DND-41 (cell line): ENCODE data around the gene SFXN5.

Experiments used
- ATAC-seq: fragments of 200-7000 bp; cut with Tn5 transposase; 3 replicates; pipeline ENCODE4 v1.9.1; 2021; ENCODE audit warnings: low read depth; ENCODE audit not compliant: insufficient read depth
- DNase-seq: peaks from one replicate; pipeline ENCODE4 v3.0.0-alpha.2; 2020
- H2AFZ ChIP-seq: 2 replicates; pipeline ENCODE4 v1.6.0; 2012; ENCODE audit warnings: low read depth, low read length
- H3K27ac ChIP-seq: 2 replicates; pipeline ENCODE4 v1.5.1; 2012; ENCODE audit warnings: low read length, inconsistent platforms
- H3K27me3 ChIP-seq: fragments of 200-600 bp; sonication (generic); 2 replicates; pipeline ENCODE4 v1.6.0; 2012; ENCODE audit warnings: low read length, mild to moderate bottlenecking, inconsistent platforms; ENCODE audit not compliant: insufficient read depth, poor library complexity
- H3K36me3 ChIP-seq: 2 replicates; pipeline ENCODE4 v1.5.1; 2012; ENCODE audit warnings: low read length, inconsistent platforms; ENCODE audit not compliant: insufficient read depth
- H3K4me1 ChIP-seq: 2 replicates; pipeline ENCODE4 v1.5.1; 2012; ENCODE audit warnings: mild to moderate bottlenecking, low read length; ENCODE audit not compliant: insufficient read depth
- H3K4me2 ChIP-seq: 2 replicates; pipeline ENCODE4 v1.6.0; 2012; ENCODE audit warnings: mild to moderate bottlenecking, moderate library complexity, low read length, inconsistent platforms; ENCODE audit not compliant: insufficient read depth
- H3K4me3 ChIP-seq, 2 experiments: fragments of 200-600 bp in 1 of 2; shearing (Covaris generic) in 1 of 2; 2 replicates each; pipeline ENCODE4 v1.5.1; 2012 to 2016; ENCODE audit warnings: inconsistent platforms in 2 of 2, low read length in 2 of 2, mild to moderate bottlenecking in 2 of 2, low read depth in 1 of 2, moderate library complexity in 1 of 2
- H3K79me2 ChIP-seq: 2 replicates; pipeline ENCODE4 v1.6.0; 2012; ENCODE audit warnings: low read length, inconsistent platforms; ENCODE audit not compliant: insufficient read depth
- H3K9ac ChIP-seq: 2 replicates; pipeline ENCODE4 v1.6.0; 2012; ENCODE audit warnings: low read depth, mild to moderate bottlenecking, inconsistent platforms, low read length, moderate library complexity
- H3K9me3 ChIP-seq: 2 replicates; pipeline ENCODE4 v1.5.1; 2012; ENCODE audit warnings: low read length, moderate library complexity, mild to moderate bottlenecking, inconsistent platforms; ENCODE audit not compliant: insufficient read depth, severe bottlenecking
- H4K20me1 ChIP-seq: 2 replicates; pipeline ENCODE4 v1.6.0; 2012; ENCODE audit warnings: low read length; ENCODE audit not compliant: insufficient read depth
- EZH2 ChIP-seq: IDR thresholded peaks from 3 replicates; pipeline ENCODE4 v1.6.1; 2012; ENCODE audit warnings: borderline replicate concordance, low read depth, mild to moderate bottlenecking, moderate library complexity, low read length, inconsistent platforms; ENCODE audit not compliant: severe bottlenecking
- TF ChIP-seq, protein P1 (sequence below): IDR thresholded peaks from 2 replicates; pipeline ENCODE4 v1.5.1; 2012; ENCODE audit warnings: borderline replicate concordance, low read length, moderate library complexity, mild to moderate bottlenecking; ENCODE audit not compliant: poor library complexity, severe bottlenecking; ENCODE audit errors: extremely low read depth

The SFXN5 gene

DNA sequence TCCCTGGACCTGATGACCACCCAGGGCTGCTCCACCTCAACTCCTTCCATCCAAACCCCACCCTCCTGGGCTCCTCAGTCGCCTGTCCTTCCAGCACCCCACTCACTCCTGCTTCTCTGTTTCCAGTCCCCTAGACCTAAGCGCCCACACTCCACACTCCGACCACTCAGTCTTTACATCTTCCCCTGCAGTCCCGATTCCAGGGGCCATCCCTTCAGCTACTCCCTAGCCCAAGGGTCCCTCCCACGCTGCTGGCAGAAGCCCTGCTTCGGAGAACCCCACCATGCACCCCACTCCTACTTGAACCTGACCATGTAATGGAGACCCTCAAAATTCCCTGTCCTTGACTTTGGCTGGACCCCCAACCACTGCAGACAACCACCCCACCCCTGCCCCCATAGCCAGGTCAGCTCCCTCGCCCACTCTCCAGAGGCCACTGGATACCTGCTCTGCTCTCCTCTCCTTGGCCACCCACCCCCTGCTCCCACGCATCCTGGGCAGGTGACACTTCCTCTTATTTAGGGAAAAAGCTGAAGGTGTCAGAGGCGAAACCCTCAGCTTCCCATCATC, 126.0 kb downstream of the SFXN5 start:
- no peaks in the 10 kb centered on the region for H3K9me3 ChIP-seq
- DNase-seq: no peak
- H3K4me3 ChIP-seq: no peak overlapping the region
- no peaks in the 10 kb centered on the region for H4K20me1 ChIP-seq
- TF ChIP-seq, protein P1, sequence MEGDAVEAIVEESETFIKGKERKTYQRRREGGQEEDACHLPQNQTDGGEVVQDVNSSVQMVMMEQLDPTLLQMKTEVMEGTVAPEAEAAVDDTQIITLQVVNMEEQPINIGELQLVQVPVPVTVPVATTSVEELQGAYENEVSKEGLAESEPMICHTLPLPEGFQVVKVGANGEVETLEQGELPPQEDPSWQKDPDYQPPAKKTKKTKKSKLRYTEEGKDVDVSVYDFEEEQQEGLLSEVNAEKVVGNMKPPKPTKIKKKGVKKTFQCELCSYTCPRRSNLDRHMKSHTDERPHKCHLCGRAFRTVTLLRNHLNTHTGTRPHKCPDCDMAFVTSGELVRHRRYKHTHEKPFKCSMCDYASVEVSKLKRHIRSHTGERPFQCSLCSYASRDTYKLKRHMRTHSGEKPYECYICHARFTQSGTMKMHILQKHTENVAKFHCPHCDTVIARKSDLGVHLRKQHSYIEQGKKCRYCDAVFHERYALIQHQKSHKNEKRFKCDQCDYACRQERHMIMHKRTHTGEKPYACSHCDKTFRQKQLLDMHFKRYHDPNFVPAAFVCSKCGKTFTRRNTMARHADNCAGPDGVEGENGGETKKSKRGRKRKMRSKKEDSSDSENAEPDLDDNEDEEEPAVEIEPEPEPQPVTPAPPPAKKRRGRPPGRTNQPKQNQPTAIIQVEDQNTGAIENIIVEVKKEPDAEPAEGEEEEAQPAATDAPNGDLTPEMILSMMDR: no peak
- TF ChIP-seq EZH2: no peak
- no peak overlapping the region for H2AFZ ChIP-seq
- H3K27me3 ChIP-seq: no peaks in the 10 kb centered on the region
- H3K9ac ChIP-seq: no peak overlapping the region
- no peak overlapping the region for H3K4me2 ChIP-seq
- no peak for ATAC-seq
- no peaks in the 10 kb centered on the region for H3K4me1 ChIP-seq
- H3K27ac ChIP-seq: no peak overlapping the region
- H3K36me3 ChIP-seq: no peaks in the 10 kb centered on the region
- H3K79me2 ChIP-seq: no peaks in the 10 kb centered on the region

DNA sequence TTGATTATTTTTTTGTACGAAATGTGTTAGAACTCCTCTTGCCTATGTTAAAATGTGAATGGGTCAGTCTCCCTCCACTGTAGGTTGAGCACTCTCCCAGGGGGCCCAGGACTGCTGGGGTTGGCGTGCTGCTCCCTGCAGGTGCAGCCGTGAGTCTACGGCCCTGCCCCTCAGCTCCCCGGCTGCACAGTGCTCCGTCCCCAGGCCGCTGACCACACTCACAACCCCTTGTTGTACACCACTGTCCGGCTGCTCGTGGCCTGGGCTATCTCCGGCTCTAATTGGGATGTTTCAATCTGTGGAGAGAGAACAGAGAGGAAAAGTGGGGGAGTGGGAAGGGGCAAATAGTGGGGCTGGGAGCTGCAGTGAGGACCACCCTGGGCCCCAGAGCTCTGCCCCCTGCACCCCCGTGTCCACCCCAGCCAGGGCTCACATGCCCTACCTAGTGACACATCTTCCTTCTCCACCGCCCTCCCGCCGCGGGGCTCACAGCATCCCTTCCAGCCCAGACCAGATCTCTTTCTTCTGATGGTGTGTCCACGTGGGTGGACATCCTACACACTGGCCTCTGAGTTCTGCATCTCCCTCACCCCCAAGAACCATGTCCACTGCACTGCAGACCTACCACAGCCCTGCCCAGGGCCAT, 126.6 kb downstream of the SFXN5 start:
- no peak for ATAC-seq
- H3K27ac ChIP-seq: no peak overlapping the region
- no peaks in the 10 kb centered on the region for H3K4me1 ChIP-seq

DNA sequence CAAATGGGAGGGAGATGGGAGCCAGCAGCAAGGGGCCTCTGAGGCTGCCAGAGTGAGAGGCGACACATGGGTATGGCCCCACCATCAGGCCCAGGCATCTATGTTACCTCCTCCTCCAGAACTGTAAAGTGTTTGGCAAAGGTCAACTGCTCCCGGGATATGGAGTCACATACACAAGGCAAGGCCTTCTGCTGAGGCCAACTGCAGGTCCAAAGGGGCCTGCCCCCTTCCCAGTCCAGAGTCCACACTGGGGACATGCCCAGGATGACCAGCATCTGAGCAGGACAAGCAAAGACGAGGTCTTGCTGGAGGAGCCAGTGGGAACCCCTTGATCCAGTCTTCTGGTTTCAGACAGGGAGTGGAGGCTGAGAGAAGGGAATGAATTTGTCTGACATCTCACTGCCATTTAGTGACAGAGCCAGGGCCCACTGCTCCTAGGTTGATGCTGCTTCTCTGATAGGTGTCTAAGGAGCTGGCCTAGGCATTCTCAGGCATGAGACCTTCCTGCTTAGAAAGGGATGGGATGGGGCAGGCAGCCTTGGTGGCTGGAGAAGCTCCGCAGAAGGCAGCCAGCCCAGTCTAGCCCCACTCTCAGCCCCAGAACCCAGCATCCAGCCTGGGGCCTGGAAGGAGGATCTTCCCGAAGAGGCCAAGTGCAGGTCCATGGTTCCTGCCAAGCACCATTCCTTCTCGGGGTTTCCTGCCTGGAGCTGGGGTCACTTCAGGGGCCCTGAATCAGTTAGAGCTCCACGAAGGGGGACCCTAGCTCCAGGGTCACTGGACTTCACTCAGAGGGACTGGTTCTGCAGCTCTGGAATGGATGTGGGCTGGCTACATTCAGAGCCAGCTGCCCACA, 127.7 kb downstream of the SFXN5 start:
- no peaks in the 10 kb centered on the region for H3K4me1 ChIP-seq
- TF ChIP-seq, protein P1: no peak
- no peak for TF ChIP-seq EZH2

More for the DNA sequence above, 126.6 kb downstream of the SFXN5 start:
- Histone ChIP-seq H3K9me3 (no peaks in the 10 kb centered on the region), H3K36me3 (no peaks in the 10 kb centered on the region), H4K20me1 (no peaks in the 10 kb centered on the region), H2AFZ (no peak overlapping the region), H3K4me2 (no peak overlapping the region), H3K4me3 (no peak overlapping the region), H3K27me3 (no peaks in the 10 kb centered on the region), H3K9ac (no peak overlapping the region), H3K79me2 (no peaks in the 10 kb centered on the region)
- TF ChIP-seq, protein P1: no peak
- TF ChIP-seq EZH2: no peak
- DNase-seq: no peak

More for the DNA sequence above, 127.7 kb downstream of the SFXN5 start:
- H3K9ac ChIP-seq: no peak overlapping the region
- H2AFZ ChIP-seq: no peak overlapping the region
- no peaks in the 10 kb centered on the region for H3K79me2 ChIP-seq
- no peaks in the 10 kb centered on the region for H3K9me3 ChIP-seq
- H4K20me1 ChIP-seq: no peaks in the 10 kb centered on the region
- no peak overlapping the region for H3K4me2 ChIP-seq
- no peaks in the 10 kb centered on the region for H3K36me3 ChIP-seq
- H3K4me3 ChIP-seq: no peak overlapping the region
- no peak for ATAC-seq
- no peaks in the 10 kb centered on the region for H3K27me3 ChIP-seq
- H3K27ac ChIP-seq: no peak overlapping the region
- DNase-seq: no peak
